ENCODE measurements around the gene TBXT. TPM values are rescaled to one million over a fixed set of nuclear protein-coding genes. Genes with fewer than 3 reads are reported as not detected.

TBXT gene
- 1 to 10 TPM in 1 of 4 donors, under 1 TPM in 1, not detected in 2; 0.13 to 1.3 TPM for total RNA-seq

GRCh38 chr6:166167801-166168615 lies at the start of gene TBXT:
TSS of gene TBXT (minus strand) at chr6:166167851. CDS start at chr6:166167591, 260 bp downstream.
- Histone ChIP-seq H3K4me3 (replicated peaks in 1 of 3) (peak within 1 kb of the TSS in 2 of 3 donors; percentile 30 to 35), H3K27me3 (peaks cover 18% of the 10 kb centered on the region)

GRCh38 chr6:166207284-166207561 lies 39.6 kb upstream of the TBXT start:
- H3K27ac ChIP-seq = no peak overlapping the region
- 72 to 80% methylated on average over 3 of the region's 3 CpGs for WGBS, 2 donors
- peaks cover 0 to 4% of the 10 kb centered on the region in 2 donors for H3K4me1 ChIP-seq
- intact Hi-C loops (cut with DNase I) = no loop called here
- H3K36me3 ChIP-seq = no peaks in the 10 kb centered on the region
- no peaks in the 10 kb centered on the region for H3K27me3 ChIP-seq
- TF ChIP-seq POLR2A (IDR thresholded peaks at IDR 0.05) = no peak
- no peak for TF ChIP-seq CTCF (IDR thresholded peaks at IDR 0.05)
- DNase-seq = no peak
- H3K4me3 ChIP-seq (replicated peaks in 1 of 3) = no peak overlapping the region
- no peaks in the 10 kb centered on the region for H3K9me3 ChIP-seq

More at GRCh38 chr6:166167801-166168615, at the start of gene TBXT:
- H3K9me3 ChIP-seq = no peaks in the 10 kb centered on the region
- no peak within 1 kb of the TSS for H3K27ac ChIP-seq
- TF ChIP-seq POLR2A (IDR thresholded peaks at IDR 0.05) = no peak
- peak; percentile 11 to 12 for DNase-seq
- intact Hi-C loops (cut with DNase I) = no loop called here
- H3K36me3 ChIP-seq = no peaks in the 10 kb centered on the region
- WGBS, 2 donors = 1 to 3% methylated on average over 28 to 37 of the region's 79 CpGs
- peaks cover 15 to 30% of the 10 kb centered on the region in 2 donors for H3K4me1 ChIP-seq

GRCh38 chr6:166206510-166207283 lies 39.0 kb upstream of the TBXT start:
- DNase-seq = no peak

GRCh38 chr6:166206066-166206465 lies 38.4 kb upstream of the TBXT start:
- WGBS, 2 donors = 87 to 88% methylated on average over 9 of the region's 9 CpGs
- no peaks in the 10 kb centered on the region for H3K36me3 ChIP-seq
- H3K27ac ChIP-seq = no peak overlapping the region
- H3K4me3 ChIP-seq (replicated peaks in 1 of 3) = no peak overlapping the region
- no peak for TF ChIP-seq POLR2A (IDR thresholded peaks at IDR 0.05)
- no peak for DNase-seq
- no peaks in the 10 kb centered on the region for H3K27me3 ChIP-seq
- no peaks in the 10 kb centered on the region for H3K9me3 ChIP-seq
- intact Hi-C loops (cut with DNase I) = no loop called here
- H3K4me1 ChIP-seq = peaks cover 0 to 4% of the 10 kb centered on the region in 2 donors

More at GRCh38 chr6:166206510-166207283, 39.0 kb upstream of the TBXT start:
- Histone ChIP-seq H3K27ac (no peak overlapping the region), H3K4me1 (peaks cover 0 to 4% of the 10 kb centered on the region in 2 donors), H3K36me3 (no peaks in the 10 kb centered on the region), H3K27me3 (no peaks in the 10 kb centered on the region), H3K9me3 (no peaks in the 10 kb centered on the region), H3K4me3 (replicated peaks in 1 of 3) (no peak overlapping the region)
- TF ChIP-seq CTCF (IDR thresholded peaks at IDR 0.05) = no peak
- no peak for TF ChIP-seq POLR2A (IDR thresholded peaks at IDR 0.05)
- 72 to 73% methylated on average over 8 of the region's 8 CpGs for WGBS, 2 donors
- intact Hi-C loops (cut with DNase I) = no loop called here

- no peaks in the 10 kb centered on the region for H3K36me3 ChIP-seq
- H3K27ac ChIP-seq = no peak overlapping the region
- intact Hi-C loops (cut with DNase I) = no loop called here
- peak; percentile 51 to 63 for DNase-seq
- H3K4me1 ChIP-seq = peaks cover 0 to 4% of the 10 kb centered on the region in 2 donors
- TF ChIP-seq POLR2A (IDR thresholded peaks at IDR 0.05) = no peak
- no peaks in the 10 kb centered on the region for H3K9me3 ChIP-seq
- no peaks in the 10 kb centered on the region for H3K27me3 ChIP-seq
- 68 to 72% methylated on average over 17 of the region's 17 CpGs for WGBS, 2 donors
- no peak overlapping the region for H3K4me3 ChIP-seq (replicated peaks in 1 of 3)
These were observed 37.4 kb upstream of the TBXT start for GRCh38 chr6:166204852-166205650.

GRCh38 chr6:166203641-166204222 lies 36.1 kb upstream of the TBXT start:
- H3K27me3 ChIP-seq = no peaks in the 10 kb centered on the region
- DNase-seq = no peak
- TF ChIP-seq POLR2A (IDR thresholded peaks at IDR 0.05) (no peak), CTCF (IDR thresholded peaks at IDR 0.05) (no peak)
- no peak overlapping the region for H3K4me3 ChIP-seq (replicated peaks in 1 of 3)
- intact Hi-C loops (cut with DNase I) = no loop called here
- H3K36me3 ChIP-seq = no peaks in the 10 kb centered on the region
- peaks cover 0 to 4% of the 10 kb centered on the region in 2 donors for H3K4me1 ChIP-seq
- 91 to 94% methylated on average over 14 of the region's 14 CpGs for WGBS, 2 donors
- no peaks in the 10 kb centered on the region for H3K9me3 ChIP-seq
- no peak overlapping the region for H3K27ac ChIP-seq

All from thyroid gland (tissue), 4 donors.